HG02623 (cell line): Measurements from ENCODE around the gene BRMS1L.
A peak's percentile ranks its signal among the peaks of the same experiment; 100 is the strongest.
"Not testable (repeated sequence)": the region's sequence is repeated elsewhere in the genome, so short reads cannot be mapped to it uniquely, and the experiment has no call there.

Source experiments
- ATAC-seq: cut with Tn5 transposase; IDR thresholded peaks from one replicate; pipeline ENCODE4 v1.9.1; 2021; ENCODE audit warnings: moderate library complexity; ENCODE audit not compliant: unreplicated experiment

The BRMS1L gene

GRCh38 chr14:35821564-35822411 is 4.3 kb upstream of the BRMS1L start:
- no peak for ATAC-seq

GRCh38 chr14:35822501-35822900 is 3.6 kb upstream of the BRMS1L start:
- ATAC-seq, result no peak

GRCh38 chr14:35824446-35825165 is 1.5 kb upstream of the BRMS1L start:
- ATAC-seq, result not testable (repeated sequence)

- ATAC-seq, result no peak
Observed at GRCh38 chr14:35825968-35826217, 245 bp upstream of the BRMS1L start.

GRCh38 chr14:35826952-35827416 is 846 bp downstream of the BRMS1L start:
- ATAC-seq, result no peak

GRCh38 chr14:35827678-35828472 is 1.7 kb downstream of the BRMS1L start:
- no peak for ATAC-seq

GRCh38 chr14:35829449-35829848 is 3.3 kb downstream of the BRMS1L start:
- no peak for ATAC-seq

- no peak for ATAC-seq
Observed at GRCh38 chr14:35835208-35835982, 9.3 kb downstream of the BRMS1L start.

GRCh38 chr14:35841704-35842103 is 15.6 kb downstream of the BRMS1L start:
- not testable (repeated sequence) for ATAC-seq

GRCh38 chr14:35842245-35842644 is 16.1 kb downstream of the BRMS1L start:
- ATAC-seq, result not testable (repeated sequence)

- ATAC-seq, result no peak
Observed at GRCh38 chr14:35844494-35844893, 18.4 kb downstream of the BRMS1L start.

- no peak for ATAC-seq
Observed at GRCh38 chr14:35847636-35848035, 21.5 kb downstream of the BRMS1L start.

GRCh38 chr14:35849122-35849521 is 23.0 kb downstream of the BRMS1L start:
- ATAC-seq, result no peak

- no peak for ATAC-seq
Observed at GRCh38 chr14:35851823-35852222, 25.7 kb downstream of the BRMS1L start.

- no peak for ATAC-seq
Observed at GRCh38 chr14:35853225-35853624, 27.1 kb downstream of the BRMS1L start.

- ATAC-seq, result no peak
Observed at GRCh38 chr14:35854696-35855270, 28.6 kb downstream of the BRMS1L start.

GRCh38 chr14:35855876-35856481 is 29.8 kb downstream of the BRMS1L start:
- ATAC-seq, result peak; percentile 87

- ATAC-seq, result no peak
Observed at GRCh38 chr14:35858521-35859209, 32.5 kb downstream of the BRMS1L start.

- ATAC-seq, result peak; percentile 57
Observed at GRCh38 chr14:35861204-35861868, 35.2 kb downstream of the BRMS1L start.
